ENCODE measurements around the gene HNRNPC.

Gene HNRNPC

GRCh38 chr14:21220874-21221477, 48.3 kb downstream of the HNRNPC start:
- Histone ChIP-seq H3K56ac (ENCODE audit: low read length) (no peak overlapping the region), H3K23ac (ENCODE audit: low read length) (no peak overlapping the region), H3K18ac (ENCODE audit: low read length) (no peak overlapping the region), H2BK120ac (ENCODE audit: low read depth, low read length) (no peak overlapping the region), H2BK15ac (replicated peaks; ENCODE audit: low read depth) (no peak overlapping the region), H3K9ac (ENCODE audit: low read length) (no peak overlapping the region), H3K4me1 (ENCODE audit: control insufficient read depth, low read depth, low read length) (no peaks in the 10 kb centered on the region), H3K79me2 (ENCODE audit: control insufficient read depth, insufficient read depth, low read length) (peaks cover 74% of the 10 kb centered on the region), H3K27me3 (ENCODE audit: insufficient read depth, low read length, poor library complexity) (no peaks in the 10 kb centered on the region), H2BK5ac (ENCODE audit: low read length) (no peak overlapping the region), H3K79me1 (ENCODE audit: low read length) (peaks cover 11% of the 10 kb centered on the region), H3K4me3 (ENCODE audit: low read length) (no peak overlapping the region), H3K27ac (ENCODE audit: low read depth, low read length) (no peak overlapping the region), H4K8ac (ENCODE audit: low read depth, low read length) (no peak overlapping the region), H3K4me2 (ENCODE audit: low read length) (no peak overlapping the region), H4K5ac (ENCODE audit: low read length) (no peak overlapping the region), H3K4ac (ENCODE audit: low read depth, low read length) (no peak overlapping the region), H2AK5ac (ENCODE audit: low read length) (no peak overlapping the region), H3K36me3 (ENCODE audit: control insufficient read depth, insufficient read depth, low read length) (peaks cover 7% of the 10 kb centered on the region)
- no CpG with 5 or more reads among the region's 9 CpGs for WGBS (ENCODE audit: extremely low coverage, insufficient coverage, low lambda C conversion rate)
- DNase-seq: no peak

- no peak overlapping the region for H3K18ac ChIP-seq (ENCODE audit: low read length)
- no peak overlapping the region for H3K23ac ChIP-seq (ENCODE audit: low read length)
- H2BK120ac ChIP-seq (ENCODE audit: low read depth, low read length): no peak overlapping the region
- peaks cover 9% of the 10 kb centered on the region for H3K79me1 ChIP-seq (ENCODE audit: low read length)
- no peaks in the 10 kb centered on the region for H3K27me3 ChIP-seq (ENCODE audit: insufficient read depth, low read length, poor library complexity)
- no peak overlapping the region for H2BK15ac ChIP-seq (replicated peaks; ENCODE audit: low read depth)
- no peaks in the 10 kb centered on the region for H3K4me1 ChIP-seq (ENCODE audit: control insufficient read depth, low read depth, low read length)
- H4K8ac ChIP-seq (ENCODE audit: low read depth, low read length): no peak overlapping the region
- no peak overlapping the region for H3K9ac ChIP-seq (ENCODE audit: low read length)
- no CpG with 5 or more reads among the region's 4 CpGs for WGBS (ENCODE audit: extremely low coverage, insufficient coverage, low lambda C conversion rate)
- H3K4me3 ChIP-seq (ENCODE audit: low read length): no peak overlapping the region
- no peak overlapping the region for H2BK5ac ChIP-seq (ENCODE audit: low read length)
- H3K4ac ChIP-seq (ENCODE audit: low read depth, low read length): no peak overlapping the region
- DNase-seq: no peak
- no peak overlapping the region for H2AK5ac ChIP-seq (ENCODE audit: low read length)
- no peak overlapping the region for H4K5ac ChIP-seq (ENCODE audit: low read length)
- H3K56ac ChIP-seq (ENCODE audit: low read length): no peak overlapping the region
- H3K36me3 ChIP-seq (ENCODE audit: control insufficient read depth, insufficient read depth, low read length): peaks cover 4% of the 10 kb centered on the region
- peaks cover 70% of the 10 kb centered on the region for H3K79me2 ChIP-seq (ENCODE audit: control insufficient read depth, insufficient read depth, low read length)
- no peak overlapping the region for H3K4me2 ChIP-seq (ENCODE audit: low read length)
- no peak overlapping the region for H3K27ac ChIP-seq (ENCODE audit: low read depth, low read length)
Measured at GRCh38 chr14:21219561-21220111, 49.6 kb downstream of the HNRNPC start.

GRCh38 chr14:21219120-21219519, 50.1 kb downstream of the HNRNPC start:
- Histone ChIP-seq H2BK5ac (ENCODE audit: low read length) (no peak overlapping the region), H3K79me2 (ENCODE audit: control insufficient read depth, insufficient read depth, low read length) (peaks cover 66% of the 10 kb centered on the region), H3K36me3 (ENCODE audit: control insufficient read depth, insufficient read depth, low read length) (peaks cover 5% of the 10 kb centered on the region), H3K27ac (ENCODE audit: low read depth, low read length) (no peak overlapping the region), H2BK15ac (replicated peaks; ENCODE audit: low read depth) (no peak overlapping the region), H3K56ac (ENCODE audit: low read length) (no peak overlapping the region), H3K18ac (ENCODE audit: low read length) (no peak overlapping the region), H3K4me2 (ENCODE audit: low read length) (no peak overlapping the region), H3K79me1 (ENCODE audit: low read length) (peaks cover 11% of the 10 kb centered on the region), H3K4me3 (ENCODE audit: low read length) (no peak overlapping the region), H3K27me3 (ENCODE audit: insufficient read depth, low read length, poor library complexity) (no peaks in the 10 kb centered on the region), H2BK120ac (ENCODE audit: low read depth, low read length) (no peak overlapping the region), H3K4ac (ENCODE audit: low read depth, low read length) (no peak overlapping the region), H3K23ac (ENCODE audit: low read length) (no peak overlapping the region), H4K8ac (ENCODE audit: low read depth, low read length) (no peak overlapping the region), H4K5ac (ENCODE audit: low read length) (no peak overlapping the region), H3K9ac (ENCODE audit: low read length) (no peak overlapping the region), H2AK5ac (ENCODE audit: low read length) (no peak overlapping the region), H3K4me1 (ENCODE audit: control insufficient read depth, low read depth, low read length) (no peaks in the 10 kb centered on the region)
- WGBS (ENCODE audit: extremely low coverage, insufficient coverage, low lambda C conversion rate): no CpG with 5 or more reads among the region's 2 CpGs
- DNase-seq: no peak

GRCh38 chr14:21215879-21216251, 53.4 kb downstream of the HNRNPC start:
- no peak for DNase-seq
- no peak overlapping the region for H3K23ac ChIP-seq (ENCODE audit: low read length)
- H3K9ac ChIP-seq (ENCODE audit: low read length): no peak overlapping the region
- no CpG with 5 or more reads among the region's 4 CpGs for WGBS (ENCODE audit: extremely low coverage, insufficient coverage, low lambda C conversion rate)
- peaks cover 11% of the 10 kb centered on the region for H3K79me1 ChIP-seq (ENCODE audit: low read length)
- no peaks in the 10 kb centered on the region for H3K27me3 ChIP-seq (ENCODE audit: insufficient read depth, low read length, poor library complexity)
- no peak overlapping the region for H3K4ac ChIP-seq (ENCODE audit: low read depth, low read length)
- H3K4me1 ChIP-seq (ENCODE audit: control insufficient read depth, low read depth, low read length): no peaks in the 10 kb centered on the region
- H3K4me2 ChIP-seq (ENCODE audit: low read length): no peak overlapping the region
- no peak overlapping the region for H2BK120ac ChIP-seq (ENCODE audit: low read depth, low read length)
- H2BK15ac ChIP-seq (replicated peaks; ENCODE audit: low read depth): no peak overlapping the region
- H4K5ac ChIP-seq (ENCODE audit: low read length): no peak overlapping the region
- H2BK5ac ChIP-seq (ENCODE audit: low read length): no peak overlapping the region
- H3K36me3 ChIP-seq (ENCODE audit: control insufficient read depth, insufficient read depth, low read length): peaks cover 12% of the 10 kb centered on the region
- H3K18ac ChIP-seq (ENCODE audit: low read length): no peak overlapping the region
- no peak overlapping the region for H4K8ac ChIP-seq (ENCODE audit: low read depth, low read length)
- H3K79me2 ChIP-seq (ENCODE audit: control insufficient read depth, insufficient read depth, low read length): peaks cover 38% of the 10 kb centered on the region
- no peak overlapping the region for H3K27ac ChIP-seq (ENCODE audit: low read depth, low read length)
- no peak overlapping the region for H3K4me3 ChIP-seq (ENCODE audit: low read length)
- H3K56ac ChIP-seq (ENCODE audit: low read length): no peak overlapping the region
- H2AK5ac ChIP-seq (ENCODE audit: low read length): no peak overlapping the region

GRCh38 chr14:21215130-21215878, 53.9 kb downstream of the HNRNPC start:
- H3K4me2 ChIP-seq (ENCODE audit: low read length): no peak overlapping the region
- H3K23ac ChIP-seq (ENCODE audit: low read length): no peak overlapping the region
- no peak overlapping the region for H4K8ac ChIP-seq (ENCODE audit: low read depth, low read length)
- H3K27ac ChIP-seq (ENCODE audit: low read depth, low read length): no peak overlapping the region
- H3K4ac ChIP-seq (ENCODE audit: low read depth, low read length): no peak overlapping the region
- H3K36me3 ChIP-seq (ENCODE audit: control insufficient read depth, insufficient read depth, low read length): peaks cover 10% of the 10 kb centered on the region
- peaks cover 10% of the 10 kb centered on the region for H3K79me1 ChIP-seq (ENCODE audit: low read length)
- H3K4me3 ChIP-seq (ENCODE audit: low read length): no peak overlapping the region
- H4K5ac ChIP-seq (ENCODE audit: low read length): no peak overlapping the region
- no peak overlapping the region for H3K9ac ChIP-seq (ENCODE audit: low read length)
- no peak overlapping the region for H3K18ac ChIP-seq (ENCODE audit: low read length)
- no peaks in the 10 kb centered on the region for H3K4me1 ChIP-seq (ENCODE audit: control insufficient read depth, low read depth, low read length)
- no peak overlapping the region for H2BK15ac ChIP-seq (replicated peaks; ENCODE audit: low read depth)
- no peak overlapping the region for H2BK120ac ChIP-seq (ENCODE audit: low read depth, low read length)
- WGBS (ENCODE audit: extremely low coverage, insufficient coverage, low lambda C conversion rate): no CpG with 5 or more reads among the region's 8 CpGs
- H3K27me3 ChIP-seq (ENCODE audit: insufficient read depth, low read length, poor library complexity): no peaks in the 10 kb centered on the region
- DNase-seq: no peak
- no peak overlapping the region for H3K56ac ChIP-seq (ENCODE audit: low read length)
- peaks cover 34% of the 10 kb centered on the region for H3K79me2 ChIP-seq (ENCODE audit: control insufficient read depth, insufficient read depth, low read length)
- no peak overlapping the region for H2BK5ac ChIP-seq (ENCODE audit: low read length)
- H2AK5ac ChIP-seq (ENCODE audit: low read length): no peak overlapping the region

Measured in mesendoderm (in vitro differentiated cells).